GM12872 (cell line): ENCODE results near the gene CDK19.

Experiments
- CTCF ChIP-seq: IDR thresholded peaks from 3 replicates; pipeline ENCODE4 v1.5.1; 2011; ENCODE audit warnings: low read depth, mild to moderate bottlenecking, low read length, moderate library complexity; ENCODE audit not compliant: insufficient read depth

CDK19 gene

GRCh38 chr6:110649704-110650103 lies 165.6 kb downstream of the CDK19 start:
- no peak for TF ChIP-seq CTCF

GRCh38 chr6:110646951-110647910 lies 168.0 kb downstream of the CDK19 start:
- peak; percentile 57 for TF ChIP-seq CTCF

GRCh38 chr6:110646419-110646698 lies 168.9 kb downstream of the CDK19 start:
- no peak for TF ChIP-seq CTCF

GRCh38 chr6:110645685-110646418 lies 169.4 kb downstream of the CDK19 start:
- TF ChIP-seq CTCF, result no peak

GRCh38 chr6:110643175-110643574 lies 172.1 kb downstream of the CDK19 start:
- no peak for TF ChIP-seq CTCF

GRCh38 chr6:110642711-110643110 lies 172.6 kb downstream of the CDK19 start:
- no peak for TF ChIP-seq CTCF

GRCh38 chr6:110636781-110637180 lies 178.5 kb downstream of the CDK19 start:
- no peak for TF ChIP-seq CTCF
